GM18858 (cell line): ENCODE data around the gene HLA-DQB1.
"Not testable (repeated sequence)": the region's sequence is repeated elsewhere in the genome, so short reads cannot be mapped to it uniquely, and the experiment has no call there.

ENCODE experiments used
- ATAC-seq: cut with Tn5 transposase; IDR thresholded peaks from one replicate; pipeline ENCODE4 v1.9.1; 2021; ENCODE audit not compliant: unreplicated experiment

Gene HLA-DQB1

DNA sequence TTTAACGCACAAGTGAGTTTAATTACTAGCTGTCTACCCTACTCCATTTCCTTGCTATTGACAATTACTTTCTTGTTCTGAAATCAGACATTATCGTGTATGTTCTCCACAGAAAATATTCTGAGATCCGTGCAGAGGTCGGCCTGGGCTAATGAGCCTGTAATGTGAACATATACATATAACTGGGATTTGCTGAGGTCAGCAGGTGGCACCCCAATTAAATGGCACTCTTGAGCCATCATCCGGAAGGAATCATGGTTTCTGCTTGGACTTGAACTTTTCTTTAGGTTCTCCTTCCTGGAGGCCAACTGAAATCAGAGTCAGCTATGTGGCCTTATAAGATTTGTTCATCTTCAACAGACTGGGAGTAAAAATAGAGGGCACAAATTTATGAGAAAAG, 3.6 kb downstream of the HLA-DQB1 start:
- no peak for ATAC-seq

GRCh38 chr6:32662099-32662498, 4.4 kb downstream of the HLA-DQB1 start:
- ATAC-seq = no peak

DNA sequence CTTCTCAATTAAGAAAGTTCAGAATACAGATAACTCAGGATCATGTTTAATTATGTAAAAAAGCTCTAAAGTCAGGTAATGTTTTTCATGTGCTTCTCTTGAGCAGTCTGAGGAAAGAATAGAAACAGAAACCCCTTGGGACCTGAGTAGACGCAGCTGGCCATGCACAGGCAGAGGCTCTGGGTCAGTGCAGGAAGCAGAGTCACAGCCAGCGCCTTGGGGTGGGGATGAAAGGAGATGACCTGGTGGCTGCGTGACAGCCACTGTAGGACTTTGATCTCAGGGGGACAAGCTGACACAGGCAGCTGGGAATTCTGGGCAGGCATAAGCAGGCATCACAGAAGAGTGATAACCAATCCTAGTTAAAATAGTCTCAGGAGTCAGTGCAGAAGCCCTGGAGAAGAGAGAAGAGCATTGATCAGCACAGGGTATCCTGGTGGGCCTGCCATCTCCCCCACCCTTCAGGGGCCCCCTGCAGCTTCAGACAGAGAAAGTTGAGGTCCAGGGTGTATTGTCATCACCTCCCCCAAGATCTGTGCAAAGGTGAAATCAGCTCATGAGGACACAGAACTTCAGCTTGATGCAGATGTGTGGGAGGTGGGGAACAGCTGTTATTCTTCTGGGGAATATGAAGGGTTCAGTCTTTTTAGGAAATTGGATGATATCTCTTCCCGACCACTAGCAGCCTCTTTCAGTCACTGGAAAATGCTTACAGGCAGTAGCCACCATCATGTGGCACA, 6.4 kb downstream of the HLA-DQB1 start:
- no peak for ATAC-seq

GRCh38 chr6:32658268-32658897, 8.1 kb downstream of the HLA-DQB1 start:
- ATAC-seq = no peak

DNA sequence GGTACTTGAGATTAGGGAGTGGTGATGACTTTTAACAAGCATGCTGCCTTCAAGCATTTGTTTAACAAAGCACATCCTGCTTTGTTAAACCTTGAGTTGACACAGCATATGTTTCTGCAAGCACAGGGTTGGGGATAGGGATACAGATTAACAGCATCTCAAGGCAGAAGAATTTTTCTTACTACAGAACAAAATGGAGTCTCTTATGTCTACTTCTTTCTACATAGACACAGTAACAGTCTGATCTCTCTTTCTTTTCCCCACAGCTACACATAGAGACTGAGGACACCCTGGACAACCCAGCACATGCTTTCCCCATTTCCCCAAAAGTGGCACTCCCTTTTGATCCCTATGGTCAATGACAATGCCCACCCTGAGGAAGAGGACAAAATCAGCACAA, 8.6 kb downstream of the HLA-DQB1 start:
- ATAC-seq = not testable (repeated sequence)

DNA sequence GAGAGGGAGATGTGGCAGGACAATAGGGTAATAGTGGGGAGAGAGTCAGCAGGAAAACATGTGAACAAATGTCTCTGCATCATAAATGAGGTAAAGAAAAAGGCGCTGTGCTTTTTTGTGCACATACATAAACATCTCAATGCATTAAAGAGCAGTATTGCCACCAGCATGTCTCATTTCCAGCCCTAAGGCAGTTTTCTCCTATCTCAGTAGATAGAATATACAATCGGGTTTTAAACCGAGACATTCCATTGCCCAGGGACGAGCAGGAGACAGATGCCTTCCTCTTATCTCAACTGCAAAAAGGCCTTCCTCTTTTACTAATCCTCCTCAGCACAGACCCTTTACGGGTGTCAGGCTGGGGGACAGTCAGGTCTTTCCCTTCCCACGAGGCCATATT, 9.1 kb downstream of the HLA-DQB1 start:
- ATAC-seq = not testable (repeated sequence)

DNA sequence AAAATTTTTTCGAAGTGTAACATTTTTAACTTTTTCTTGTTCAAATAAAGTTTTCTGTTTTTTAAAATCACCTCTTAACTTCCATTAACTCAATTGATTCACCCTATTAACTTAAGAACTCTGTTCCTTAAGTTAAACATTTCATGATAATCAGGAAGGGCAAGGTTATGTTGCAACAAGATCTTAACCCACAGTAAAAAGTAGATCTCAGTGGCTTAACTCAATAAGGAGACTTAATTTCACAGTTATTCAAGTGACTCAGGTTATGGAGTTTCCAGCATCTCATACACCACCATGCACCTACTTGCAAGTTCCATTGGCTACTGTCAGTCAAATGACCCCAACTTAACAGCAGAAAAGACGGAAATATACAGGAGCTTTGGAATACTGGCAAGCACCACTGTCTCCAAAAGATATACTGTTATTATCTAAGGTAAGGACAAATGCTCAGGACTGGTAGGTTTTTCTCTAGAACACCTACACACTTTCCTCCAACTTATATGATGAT, 11.2 kb downstream of the HLA-DQB1 start:
- ATAC-seq = no peak

DNA sequence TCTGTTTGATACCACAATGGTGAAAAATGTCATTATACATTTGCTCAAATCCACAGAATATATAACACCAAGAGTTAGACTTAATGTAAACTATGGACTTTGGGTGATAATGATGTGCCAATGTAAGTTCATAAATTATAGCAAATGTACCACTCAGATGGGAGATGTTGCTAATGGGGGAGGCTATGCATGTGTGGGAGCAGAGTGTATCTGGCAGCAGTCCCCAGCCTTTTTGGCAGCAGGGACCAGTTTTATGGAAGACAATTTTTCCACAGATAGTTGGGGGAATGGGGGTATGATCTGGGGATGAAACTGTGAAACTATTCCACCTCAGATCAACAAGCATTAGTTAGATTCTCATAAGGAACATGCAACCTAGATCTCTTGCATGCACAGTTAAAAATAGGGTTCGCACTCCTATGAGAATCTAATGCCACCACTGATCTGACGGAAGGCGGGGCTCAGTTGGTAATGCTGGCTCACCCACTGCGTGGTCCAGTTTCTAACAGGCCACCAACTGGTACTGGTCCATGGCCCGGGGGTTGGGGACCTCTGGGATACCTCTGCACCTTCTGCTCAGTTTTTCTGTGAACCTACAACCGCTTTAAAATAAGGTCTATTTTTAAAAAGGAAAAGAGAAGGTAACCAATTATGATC, 21.3 kb downstream of the HLA-DQB1 start:
- no peak for ATAC-seq

DNA sequence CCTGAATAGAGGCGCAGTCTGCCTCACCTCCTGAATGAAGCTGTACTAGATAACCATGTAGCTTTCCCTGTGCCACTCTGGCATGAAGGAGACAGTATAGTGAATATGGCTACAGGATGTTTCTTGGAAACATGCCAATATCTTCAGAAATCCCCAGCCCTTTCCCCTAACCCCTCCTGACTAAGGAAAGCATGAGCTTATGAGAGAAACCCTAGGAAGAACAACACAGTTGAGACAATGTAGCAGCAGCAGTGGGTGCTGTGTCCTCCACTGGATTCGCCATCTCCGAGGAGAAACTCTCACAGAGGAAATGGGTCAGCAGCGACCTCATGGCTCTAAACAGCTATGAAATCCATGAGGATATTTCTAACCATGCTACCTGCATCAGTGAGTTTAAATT, 22.6 kb downstream of the HLA-DQB1 start:
- ATAC-seq = no peak

GRCh38 chr6:32642720-32643106, 23.7 kb downstream of the HLA-DQB1 start:
- ATAC-seq = no peak

GRCh38 chr6:32641785-32642719, 24.4 kb downstream of the HLA-DQB1 start:
- not testable (repeated sequence) for ATAC-seq

DNA sequence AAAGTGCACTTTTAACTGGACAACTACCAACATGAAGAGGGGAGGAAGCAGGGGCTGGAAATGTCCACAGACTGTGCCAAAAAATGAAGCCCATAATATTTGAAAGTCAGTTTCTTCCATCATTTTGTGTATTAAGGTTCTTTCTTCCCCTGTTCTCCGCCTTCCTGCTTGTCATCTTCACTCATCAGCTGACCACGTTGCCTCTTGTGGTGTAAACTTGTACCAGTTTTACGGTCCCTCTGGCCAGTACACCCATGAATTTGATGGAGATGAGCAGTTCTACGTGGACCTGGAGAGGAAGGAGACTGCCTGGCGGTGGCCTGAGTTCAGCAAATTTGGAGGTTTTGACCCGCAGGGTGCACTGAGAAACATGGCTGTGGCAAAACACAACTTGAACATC, 25.3 kb downstream of the HLA-DQB1 start:
- ATAC-seq = no peak

GRCh38 chr6:32639440-32640394, 26.7 kb downstream of the HLA-DQB1 start:
- ATAC-seq = no peak

- no peak for ATAC-seq
Observed at GRCh38 chr6:32638532-32639219, 27.8 kb downstream of the HLA-DQB1 start.

- ATAC-seq = no peak
Observed at GRCh38 chr6:32637883-32638282, 28.6 kb downstream of the HLA-DQB1 start.

GRCh38 chr6:32637219-32637880, 29.1 kb downstream of the HLA-DQB1 start, which contains the start of gene HLA-DQA1:
HLA-DQA1 (plus strand) TSS chr6:32637406; CDS start chr6:32637459, 53 bp downstream.
- no peak for ATAC-seq

- no peak for ATAC-seq
Observed at GRCh38 chr6:32635526-32636123, 30.8 kb downstream of the HLA-DQB1 start.

- ATAC-seq = not testable (repeated sequence)
Observed at GRCh38 chr6:32629793-32630192, 36.7 kb downstream of the HLA-DQB1 start.
